GM23338 (cell line): ENCODE measurements around the gene CXCL8. TPM values are rescaled to one million over a fixed set of nuclear protein-coding genes. Genes with fewer than 3 reads are reported as not detected.

Experiments
- ATAC-seq: fragments of 200-7000 bp; cut with Tn5 transposase; 3 replicates; pipeline ENCODE4 v1.9.1; 2020
- DNase-seq: peaks from one replicate; pipeline ENCODE4 v3.0.0-alpha.2; 2015; ENCODE audit warnings: low spot score
- H2AFZ ChIP-seq: fragments of 200-600 bp; sonication (generic); 2 replicates; pipeline ENCODE4 v1.8.0; 2016; ENCODE audit warnings: antibody characterized with exemption, mild to moderate bottlenecking, moderate library complexity
- H3F3A ChIP-seq: fragments of 200-600 bp; sonication (generic); replicated peaks from 2 replicates; pipeline ENCODE4 v1.8.0; 2017; ENCODE audit warnings: antibody characterized with exemption, mixed run types, low read depth
- H3K27ac ChIP-seq: fragments of 200-600 bp; sonication (generic); 2 replicates; pipeline ENCODE4 v1.6.1; 2016; ENCODE audit warnings: low read depth
- H3K27me3 ChIP-seq: fragments of 200-600 bp; sonication (generic); 2 replicates; pipeline ENCODE4 v1.8.0; 2016; ENCODE audit warnings: mild to moderate bottlenecking, mixed run types, moderate library complexity; ENCODE audit not compliant: insufficient read depth
- H3K36me3 ChIP-seq: fragments of 200-600 bp; sonication (generic); 2 replicates; pipeline ENCODE4 v1.8.0; 2016; ENCODE audit warnings: mild to moderate bottlenecking; ENCODE audit not compliant: insufficient read depth
- H3K4me1 ChIP-seq: fragments of 200-600 bp; sonication (generic); 2 replicates; pipeline ENCODE4 v1.8.0; 2016; ENCODE audit warnings: mild to moderate bottlenecking, moderate library complexity; ENCODE audit not compliant: insufficient read depth
- H3K4me2 ChIP-seq: fragments of 200-600 bp; sonication (generic); 2 replicates; pipeline ENCODE4 v1.7.1; 2017; ENCODE audit warnings: mixed run types
- H3K4me3 ChIP-seq: fragments of 200-600 bp; sonication (generic); 2 replicates; pipeline ENCODE4 v1.6.1; 2016; ENCODE audit warnings: mixed run types
- H3K79me2 ChIP-seq: fragments of 200-600 bp; sonication (generic); replicated peaks from 2 replicates; pipeline ENCODE4 v1.8.0; 2017; ENCODE audit warnings: mild to moderate bottlenecking; ENCODE audit not compliant: insufficient read depth
- H3K9me2 ChIP-seq: fragments of 200-600 bp; sonication (generic); 2 replicates; pipeline ENCODE4 v1.8.0; 2017; ENCODE audit not compliant: insufficient read depth
- H4K20me1 ChIP-seq: fragments of 200-600 bp; sonication (generic); replicated peaks from 2 replicates; pipeline ENCODE4 v1.8.0; 2017; ENCODE audit warnings: mild to moderate bottlenecking; ENCODE audit not compliant: insufficient read depth
- H3K27ac Mint-ChIP-seq: 2 replicates; pipeline ENCODE4 v1.8.0; 2020; ENCODE audit warnings: inconsistent platforms, mild to moderate bottlenecking, moderate library complexity, mixed read lengths
- H3K27me3 Mint-ChIP-seq: 3 replicates; pipeline ENCODE4 v1.8.0; 2022; ENCODE audit warnings: low read depth, mild to moderate bottlenecking, moderate library complexity, mixed read lengths, inconsistent platforms; ENCODE audit not compliant: insufficient read depth, poor library complexity
- H3K36me3 Mint-ChIP-seq: 3 replicates; pipeline ENCODE4 v1.8.0; 2021; ENCODE audit warnings: low read depth, mild to moderate bottlenecking, inconsistent platforms, moderate library complexity, mixed read lengths
- H3K4me1 Mint-ChIP-seq: 3 replicates; pipeline ENCODE4 v1.8.0; 2020; ENCODE audit warnings: mild to moderate bottlenecking, inconsistent platforms, mixed read lengths
- H3K4me3 Mint-ChIP-seq: 3 replicates; pipeline ENCODE4 v1.8.0; 2021; ENCODE audit warnings: moderate library complexity, mild to moderate bottlenecking, inconsistent platforms, mixed read lengths
- H3K9me3 Mint-ChIP-seq: 3 replicates; pipeline ENCODE4 v1.8.0; 2020; ENCODE audit warnings: moderate library complexity, mild to moderate bottlenecking, inconsistent platforms, mixed read lengths
- CTCF ChIP-seq, 2 experiments: fragments of 200-600 bp in 1 of 2; sonication (generic) in 1 of 2; conservative IDR thresholded peaks; 2 replicates each; pipeline versions ENCODE4 v1.5.1 to v1.6.1; 2016 to 2017; ENCODE audit warnings: antibody characterized with exemption in 2 of 2, low read depth in 2 of 2, mild to moderate bottlenecking in 2 of 2, moderate library complexity in 1 of 2
- EZH2 ChIP-seq: fragments of 200-600 bp; sonication (generic); IDR thresholded peaks from one replicate; pipeline ENCODE4 v1.8.0; 2017; ENCODE audit warnings: antibody characterized with exemption, mild to moderate bottlenecking, low read depth; ENCODE audit not compliant: unreplicated experiment
- EZH2phosphoT487 ChIP-seq: fragments of 200-600 bp; sonication (generic); IDR thresholded peaks from one replicate; pipeline ENCODE4 v1.8.1; 2018; ENCODE audit warnings: antibody characterized with exemption; ENCODE audit not compliant: unreplicated experiment
- ZNF114 ChIP-seq: fragments of 250-450 bp; sonication (Bioruptor Pico); IDR thresholded peaks from 2 replicates; pipeline ENCODE4 v1.5.0; 2020; ENCODE audit warnings: mild to moderate bottlenecking, moderate library complexity
- ZNF331 ChIP-seq: fragments of 250-450 bp; sonication (Bioruptor Pico); IDR thresholded peaks from 2 replicates; pipeline ENCODE4 v1.5.0; 2020; ENCODE audit warnings: low read depth, mild to moderate bottlenecking, moderate library complexity
- ZNF462 ChIP-seq: fragments of 250-450 bp; sonication (Bioruptor Pico); IDR thresholded peaks from 2 replicates; pipeline ENCODE4 v1.5.0; 2020; ENCODE audit warnings: mild to moderate bottlenecking, moderate library complexity
- polyA plus RNA-seq: library from polyadenylated mRNA; unstranded; fragments of >200 nt; fragmentation: Nextera tagmentation; extraction: Ambion mirVana; gene quantifications from 2 replicates; pipeline ENCODE4 v1.2.1, GENCODE V29; 2016
- total RNA-seq: library from RNA; depleted of rRNA; stranded (reverse); fragments of >200 nt; shearing (Covaris generic); gene quantifications from 2 replicates; pipeline ENCODE4 v1.2.3, GENCODE V29; 2014

CXCL8 gene
- total and polyA plus RNA-seq, 2 experiments from 2014 or later: 0.11 TPM; not detected in 1

- DNase-seq (no peak), ATAC-seq (no peak)
- TF ChIP-seq ZNF331: no peak
- TF ChIP-seq EZH2: no peak
- no peak for TF ChIP-seq CTCF (conservative IDR thresholded peaks at IDR 0.05; ENCODE audit: low read depth in 2 of 2)
- no peak for TF ChIP-seq EZH2phosphoT487
- no peak for TF ChIP-seq ZNF462 (CRISPR knock-in tag)
- TF ChIP-seq ZNF114 (CRISPR knock-in tag): no peak
- peaks cover 4% of the 10 kb centered on the region; the same call in 2 of the 3 replicates for H3K4me1 Mint-ChIP-seq
- no peaks in the 10 kb centered on the region for H3F3A ChIP-seq
- no peaks in the 10 kb centered on the region for H3K79me2 ChIP-seq
- no peaks in the 10 kb centered on the region for H3K9me2 ChIP-seq
- H3K27me3 Mint-ChIP-seq: no peaks in the 10 kb centered on the region
- no peaks in the 10 kb centered on the region for H3K9me3 Mint-ChIP-seq
- H3K27ac Mint-ChIP-seq: no peak overlapping the region
- H3K36me3 ChIP-seq: no peaks in the 10 kb centered on the region
- no peak overlapping the region for H3K4me3 Mint-ChIP-seq
- no peak overlapping the region for H3K4me3 ChIP-seq
- no peak overlapping the region for H3K27ac ChIP-seq
- H3K36me3 Mint-ChIP-seq: no peaks in the 10 kb centered on the region
- H3K27me3 ChIP-seq: no peaks in the 10 kb centered on the region
- H4K20me1 ChIP-seq: no peaks in the 10 kb centered on the region
- no peak overlapping the region for H3K4me2 ChIP-seq
- peak overlapping the region; percentile 24; the same call in 1 of the 2 replicates for H2AFZ ChIP-seq
- no peaks in the 10 kb centered on the region for H3K4me1 ChIP-seq
Measured at GRCh38 chr4:73751166-73751565, 10.8 kb downstream of the CXCL8 start.
